Caki2 (cell line): Measurements from ENCODE around the gene INKA2. TPM values are rescaled to one million over a fixed set of nuclear protein-coding genes. Genes with fewer than 3 reads are reported as not detected.

Source experiments
- total RNA-seq: library from RNA; depleted of rRNA; stranded (reverse); fragments of >200 nt; shearing (Covaris generic); gene quantifications from 2 replicates; pipeline ENCODE4 v1.2.3, GENCODE V29; 2014; ENCODE audit warnings: low replicate concordance; rRNA removed

INKA2 gene
- total RNA-seq, 1 experiment from 2014 or later = not detected

Other genes with a start within 250 kb of the INKA2 start
- not detected in 2 replicates for gene ADORA3, start 235.8 kb downstream of the INKA2 start, total RNA-seq
- not detected in 2 replicates for gene TMIGD3, start 235.8 kb downstream of the INKA2 start, total RNA-seq
- gene RAP1A, start 119.6 kb downstream of the INKA2 start, total RNA-seq = 12.1 and 15.3 TPM in 2 replicates
- 10.9 and 12.8 TPM in 2 replicates for gene DDX20, start 16.5 kb upstream of the INKA2 start, total RNA-seq